Stimulated activated CD4-positive, alpha-beta T cell treated with anti-CD3 and anti-CD28 coated beads, Interleukin-12 subunit alpha, Interleukin-12 subunit beta, amount 100 ng/mL, for 48 hours (primary cell): Measurements from ENCODE around the gene DNAJB12.

Experiments used
- DNase-seq, 3 donors: peaks; one replicate each; pipeline ENCODE4 v3.0.0-alpha.2; 2020; ENCODE audit warnings: low read depth in 2 of 3, low spot score in 1 of 3

DNAJB12 gene

DNA sequence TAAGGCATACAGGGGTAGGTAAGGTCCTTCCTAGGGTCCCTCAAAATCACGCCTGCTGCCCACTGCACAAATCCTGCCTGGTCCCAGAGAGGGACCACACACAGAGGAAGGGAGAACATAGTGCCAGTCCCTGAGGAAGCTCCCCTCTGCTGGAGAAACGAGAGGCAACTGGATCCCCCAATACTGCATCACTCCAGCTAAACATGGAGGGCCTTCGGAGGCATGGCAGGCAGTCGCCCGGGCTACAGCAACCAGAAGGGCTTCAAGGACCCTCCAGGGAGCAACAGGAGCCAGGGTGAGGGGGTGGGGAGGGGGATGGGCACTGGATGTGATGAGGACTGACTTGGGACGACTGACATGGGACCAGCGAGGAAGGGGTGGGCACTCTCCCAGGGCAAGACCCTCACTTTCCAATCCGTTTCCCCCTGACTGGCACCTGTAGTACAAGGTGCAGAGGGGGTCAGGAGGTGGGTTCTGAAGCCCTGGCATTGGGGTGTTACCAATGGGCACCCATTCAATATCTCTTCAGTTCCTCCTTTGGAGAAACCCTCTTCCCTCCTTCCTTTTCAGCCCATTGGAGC is 59.3 kb downstream of the DNAJB12 start:
- no peak for DNase-seq

DNA sequence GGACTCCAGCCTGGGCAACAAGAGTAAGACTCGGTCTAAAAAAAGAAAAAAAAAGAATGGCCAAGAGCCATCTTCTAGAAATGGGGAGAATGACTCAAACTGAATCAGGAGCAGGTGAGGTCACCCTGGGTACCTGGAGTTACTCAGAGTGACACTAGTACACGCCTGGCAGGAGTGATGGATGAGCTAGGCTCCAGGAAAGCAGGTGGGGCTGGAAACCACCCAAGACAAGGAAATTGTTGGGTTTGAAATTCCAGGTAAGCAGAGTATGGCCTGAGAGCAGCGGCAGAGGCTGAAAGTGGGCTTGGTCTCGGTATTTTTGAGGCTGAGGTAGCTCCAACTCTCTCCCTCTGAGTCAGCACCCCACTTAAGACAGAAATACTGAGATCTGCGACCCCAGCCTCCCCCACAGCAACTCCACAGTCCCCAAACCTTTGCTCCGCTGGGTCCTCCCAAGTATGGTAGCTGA is 62.5 kb downstream of the DNAJB12 start:
- peak in 1 of 3 donors; percentile 54 for DNase-seq

DNA sequence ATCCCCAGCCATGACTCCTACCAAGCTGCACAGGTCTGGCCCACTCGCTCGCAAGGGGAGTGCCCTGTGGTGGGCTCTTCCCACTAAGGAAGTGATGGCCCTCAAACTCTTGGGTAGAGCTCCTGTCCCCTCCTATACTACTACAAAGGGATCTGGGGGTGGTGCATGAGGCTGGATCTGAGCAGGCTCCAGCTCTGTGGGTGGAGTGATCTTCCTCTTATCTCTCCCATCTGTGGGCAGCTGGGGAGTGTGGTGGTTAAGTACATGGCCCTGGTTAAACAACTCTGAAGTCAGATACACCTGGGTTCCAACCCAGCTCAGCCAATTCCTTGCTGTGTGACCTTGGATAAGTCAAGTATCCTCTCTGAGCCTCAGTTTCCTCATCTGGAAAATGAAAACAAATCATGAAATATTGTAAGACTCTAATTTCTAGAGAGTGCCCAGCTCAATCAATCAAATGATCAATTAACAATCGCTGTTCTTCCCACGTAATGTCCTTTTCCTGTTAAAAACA is 63.6 kb downstream of the DNAJB12 start:
- no peak for DNase-seq

DNA sequence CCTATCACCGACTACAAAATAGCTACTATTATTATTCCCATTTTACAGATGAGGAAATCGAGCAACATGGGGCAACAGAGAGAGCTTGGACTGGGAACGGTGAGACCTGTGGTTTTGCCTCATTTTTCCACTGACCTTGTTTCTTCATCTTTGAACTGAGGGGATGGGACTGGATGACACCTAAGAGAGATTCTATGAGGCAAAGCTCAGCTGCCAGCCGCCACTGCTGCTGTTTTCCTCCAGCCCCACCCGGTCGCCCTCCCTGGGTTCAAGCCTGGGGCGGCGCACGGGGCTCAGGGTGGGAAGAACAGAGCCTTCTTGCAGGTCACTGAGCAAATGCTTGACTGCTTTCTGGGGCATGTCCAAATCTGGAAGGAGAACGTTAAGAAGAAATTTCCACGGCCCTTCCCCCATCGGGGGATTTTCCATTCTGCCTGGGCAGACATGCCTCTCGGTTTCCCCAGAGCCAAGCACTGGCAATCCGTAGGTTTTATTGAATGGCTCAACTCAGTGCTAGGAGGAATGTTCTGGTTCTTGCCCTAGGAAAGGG is 68.7 kb downstream of the DNAJB12 start:
- no peak for DNase-seq

DNA sequence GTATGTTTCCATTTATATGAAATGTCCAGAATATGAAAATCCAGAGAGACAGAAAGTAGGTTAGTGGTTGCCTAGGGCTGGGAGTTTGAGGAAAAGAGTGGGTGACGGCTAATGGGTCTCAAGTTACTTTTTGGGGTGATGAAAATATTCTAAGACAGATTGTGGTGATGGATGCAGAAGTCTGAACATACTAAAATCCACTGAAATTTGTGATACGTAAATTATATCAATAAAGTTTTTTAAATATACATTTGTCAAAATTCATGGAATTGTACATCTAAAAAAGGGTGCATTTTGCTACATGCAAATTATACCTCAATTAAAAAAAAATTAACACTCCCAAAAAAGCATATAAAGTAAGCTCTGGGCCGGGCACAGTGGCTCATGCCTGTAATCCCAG is 71.6 kb downstream of the DNAJB12 start:
- DNase-seq: no peak
